GM12878 (cell line): ENCODE measurements around the gene GH2. TPM values are rescaled to one million over a fixed set of nuclear protein-coding genes. Genes with fewer than 3 reads are reported as not detected.

ENCODE experiments used
- ATF2 ChIP-seq: IDR thresholded peaks from 2 replicates; pipeline ENCODE4 v1.6.1; 2012; ENCODE audit warnings: low read length, inconsistent platforms
- BCLAF1 ChIP-seq: fragments of 450-650 bp; IDR thresholded peaks from 2 replicates; pipeline ENCODE4 v1.6.1; 2017; ENCODE audit warnings: antibody characterized with exemption, mild to moderate bottlenecking, moderate library complexity
- CBFB ChIP-seq: IDR thresholded peaks from 2 replicates; pipeline ENCODE4 v1.6.1; 2016; ENCODE audit warnings: antibody characterized with exemption, low read depth
- CEBPB ChIP-seq, 2 experiments: fragments of 150-350 bp in 1 of 2; IDR thresholded peaks; 2 replicates each; pipeline ENCODE4 v1.6.1; 2012 to 2014; ENCODE audit warnings: low read depth in 2 of 2, low read length in 2 of 2, borderline replicate concordance in 1 of 2, inconsistent platforms in 1 of 2
- EP300 ChIP-seq, 2 experiments: fragments of 150-350 bp in 1 of 2; IDR thresholded peaks; 2 replicates each; pipeline ENCODE4 v1.6.1; 2011 to 2012; ENCODE audit warnings: low read depth in 2 of 2, low read length in 2 of 2, borderline replicate concordance in 1 of 2, improper control_type of control experiment in 1 of 2, inconsistent platforms in 1 of 2; ENCODE audit not compliant: control insufficient read depth in 1 of 2
- ESRRA ChIP-seq: IDR thresholded peaks from 2 replicates; pipeline ENCODE4 v1.6.1; 2012; ENCODE audit warnings: mild to moderate bottlenecking, low read length, improper control_type of control experiment
- IKZF1 ChIP-seq: fragments of 450-650 bp; conservative IDR thresholded peaks from 2 replicates; pipeline ENCODE4 v1.6.1; 2017; ENCODE audit warnings: antibody characterized with exemption, mild to moderate bottlenecking
- KDM1A ChIP-seq: fragments of 200-600 bp; sonication (generic); IDR thresholded peaks from 2 replicates; pipeline ENCODE4 v1.6.1; 2016; ENCODE audit warnings: borderline replicate concordance
- MTA2 ChIP-seq: fragments of 450-650 bp; IDR thresholded peaks from 2 replicates; pipeline ENCODE4 v1.6.1; 2016; ENCODE audit warnings: low read depth, mild to moderate bottlenecking, moderate library complexity
- MYB ChIP-seq: fragments of 150-350 bp; IDR thresholded peaks from 2 replicates; pipeline ENCODE4 v1.6.1; 2014; ENCODE audit warnings: mild to moderate bottlenecking, low read depth, low read length, borderline replicate concordance
- NR2F1 ChIP-seq: fragments of 450-650 bp; conservative IDR thresholded peaks from 2 replicates; pipeline ENCODE4 v1.6.1; 2017; ENCODE audit warnings: mild to moderate bottlenecking
- PAX5 ChIP-seq: IDR thresholded peaks from 2 replicates; pipeline ENCODE4 v1.6.1; 2011; ENCODE audit warnings: low read depth, low read length, borderline replicate concordance
- PML ChIP-seq: IDR thresholded peaks from 2 replicates; pipeline ENCODE4 v1.6.1; 2012; ENCODE audit warnings: low read length, inconsistent platforms
- SIN3A ChIP-seq: IDR thresholded peaks from 2 replicates; pipeline ENCODE4 v1.6.1; 2012; ENCODE audit warnings: low read depth, low read length, improper control_type of control experiment
- SMAD1 ChIP-seq: fragments of 450-650 bp; IDR thresholded peaks from 2 replicates; pipeline ENCODE4 v1.6.1; 2018; ENCODE audit warnings: mild to moderate bottlenecking, low read depth; ENCODE audit not compliant: partially characterized antibody
- SPI1 ChIP-seq: IDR thresholded peaks from 2 replicates; pipeline ENCODE4 v1.6.1; 2011; ENCODE audit warnings: low read depth, mild to moderate bottlenecking, low read length, moderate library complexity, borderline replicate concordance; ENCODE audit not compliant: insufficient read depth
- SUPT20H ChIP-seq: IDR thresholded peaks from 2 replicates; pipeline ENCODE4 v1.6.1; 2011; ENCODE audit warnings: low read depth, mild to moderate bottlenecking, low read length, moderate library complexity, borderline replicate concordance; ENCODE audit not compliant: control insufficient read depth
- YY1 ChIP-seq: IDR thresholded peaks from 2 replicates; pipeline ENCODE4 v1.6.1; 2011; ENCODE audit warnings: low read depth, mild to moderate bottlenecking, low read length
- ZNF217 ChIP-seq: fragments of 450-650 bp; IDR thresholded peaks from 2 replicates; pipeline ENCODE4 v1.6.1; 2017; ENCODE audit warnings: antibody characterized with exemption, mild to moderate bottlenecking
- ZNF622 ChIP-seq: fragments of 450-650 bp; IDR thresholded peaks from 2 replicates; pipeline ENCODE4 v1.6.1; 2017; ENCODE audit warnings: mild to moderate bottlenecking, inconsistent platforms
- polyA plus RNA-seq, 11 experiments: library from polyadenylated mRNA; depleted of rRNA in 4 of 11; unstranded in 6 of 11; stranded (reverse) in 5 of 11; fragments of >200 nt; fragmentation: Nextera tagmentation in 4 of 11; fragmentation: Illumina TruSeq in 1 of 11; extraction: Ambion mirVana in 4 of 11; extraction: Trizol in 1 of 11; gene quantifications; 1 replicate in 1 of 11; 2 replicates in 10 of 11; pipeline versions ENCODE4 v1.2.1 to v1.2.3, GENCODE V29; 2011 to 2016; ENCODE audit warnings: inconsistent platforms in 2 of 11, missing spikeins in 2 of 11, low read depth in 1 of 11
- total RNA-seq, 4 experiments: library from RNA; depleted of rRNA in 3 of 4; stranded (reverse); fragments of >200 nt in 3 of 4; fragmentation: Illumina TruSeq in 1 of 4; extraction: Trizol in 1 of 4; gene quantifications; 2 replicates each; pipeline versions ENCODE4 v1.2.1 to v1.2.3, GENCODE V29; 2013 to 2021
- TF ChIP-seq, protein P1 (sequence below): IDR thresholded peaks from 2 replicates; pipeline ENCODE4 v1.6.1; 2011; ENCODE audit warnings: low read depth, mild to moderate bottlenecking, low read length, moderate library complexity, borderline replicate concordance; ENCODE audit errors: extremely low read depth
- TF ChIP-seq, protein P2 (sequence below), 3 experiments: IDR thresholded peaks in 2 of 3; conservative IDR thresholded peaks in 1 of 3; 2 replicates each; pipeline ENCODE4 v1.5.1; 2011; ENCODE audit warnings: low read depth in 3 of 3, low read length in 3 of 3, mild to moderate bottlenecking in 3 of 3, control low read depth in 2 of 3, moderate library complexity in 2 of 3, inconsistent platforms in 1 of 3, mixed read lengths in 1 of 3; ENCODE audit not compliant: control insufficient read depth in 2 of 3, insufficient read depth in 1 of 3; ENCODE audit errors: extremely low read depth in 1 of 3

GH2 gene
- total and polyA plus RNA-seq, 10 of the 15 experiments (the other 5 are each of a cell fraction or from before 2014, with no cell fraction given) = not detected

DNA sequence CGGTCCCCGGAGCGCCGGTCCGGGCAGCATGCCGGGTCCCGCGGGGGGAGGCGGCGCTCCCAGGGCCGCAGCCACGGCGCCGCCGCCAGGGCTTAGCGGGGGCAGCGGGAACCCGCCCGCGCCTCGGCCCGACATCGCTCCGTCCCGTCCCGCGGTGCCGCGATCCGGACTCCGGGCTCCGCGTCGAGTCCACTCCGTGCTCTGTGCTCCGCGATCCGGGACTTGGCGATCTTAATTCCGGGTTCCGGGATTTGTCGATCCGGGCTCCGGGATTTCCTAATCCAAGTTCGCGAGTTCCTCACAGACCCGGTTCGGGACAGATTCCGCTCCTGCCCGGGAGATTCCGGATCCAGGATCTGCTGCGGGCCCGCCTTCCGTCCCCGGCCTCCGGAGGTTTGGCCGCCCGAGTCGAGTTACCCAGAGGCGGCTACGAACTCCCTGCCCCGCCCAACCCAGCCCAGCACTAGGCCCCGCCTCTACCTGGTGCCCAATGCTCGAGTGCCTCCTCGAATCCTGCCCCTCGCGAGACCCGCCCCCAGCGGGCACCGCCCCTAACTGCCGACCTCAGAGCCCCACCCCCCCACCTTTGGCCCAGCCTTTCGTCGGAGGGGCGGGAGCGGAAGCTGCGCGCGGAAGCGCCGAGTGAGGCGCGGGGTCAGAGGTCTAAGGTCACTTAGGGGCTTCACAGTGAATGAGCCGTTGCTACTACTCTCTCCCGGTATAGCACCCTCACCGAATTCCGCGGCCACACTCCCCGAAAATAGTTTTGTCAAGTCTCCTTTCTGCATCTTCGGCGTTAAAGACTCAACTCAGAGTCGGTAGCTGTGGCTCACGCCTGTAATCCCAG is 39.0 kb downstream of the GH2 start, which contains the start of gene SMARCD2 (continued):
- peak; percentile 74; the same call in 1 of the 2 replicates for TF ChIP-seq BCLAF1
- peak; percentile 96 for TF ChIP-seq IKZF1
- TF ChIP-seq CEBPB (IDR thresholded peaks at IDR 0.05; ENCODE audit: borderline replicate concordance in 1 of 2, low read depth in 2 of 2, low read length in 2 of 2) = no peak
- TF ChIP-seq ATF2 = no peak; the same call in none of the 2 replicates
- TF ChIP-seq ZNF217 = peak; percentile 87
- peak; percentile 68; the same call in 1 of the 2 replicates for TF ChIP-seq CBFB
- TF ChIP-seq, protein P1, sequence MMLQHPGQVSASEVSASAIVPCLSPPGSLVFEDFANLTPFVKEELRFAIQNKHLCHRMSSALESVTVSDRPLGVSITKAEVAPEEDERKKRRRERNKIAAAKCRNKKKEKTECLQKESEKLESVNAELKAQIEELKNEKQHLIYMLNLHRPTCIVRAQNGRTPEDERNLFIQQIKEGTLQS = no peak
- TF ChIP-seq MTA2 = peak; percentile 98
- TF ChIP-seq ZNF622 = no peak
- peak; percentile 56 for TF ChIP-seq PML
- TF ChIP-seq KDM1A = no peak
- TF ChIP-seq ESRRA = peak; percentile 84; the same call in 1 of the 2 replicates
- TF ChIP-seq NR2F1 = peak; percentile 100
- TF ChIP-seq YY1 = peak; percentile 93
- TF ChIP-seq EP300 (IDR thresholded peaks at IDR 0.05; ENCODE audit: borderline replicate concordance in 1 of 2, control insufficient read depth in 1 of 2, low read depth in 2 of 2, low read length in 2 of 2) = peak; percentile 16 to 58; a peak in 2 of 4 replicates
- TF ChIP-seq PAX5 = peak; percentile 57
- TF ChIP-seq, protein P2, sequence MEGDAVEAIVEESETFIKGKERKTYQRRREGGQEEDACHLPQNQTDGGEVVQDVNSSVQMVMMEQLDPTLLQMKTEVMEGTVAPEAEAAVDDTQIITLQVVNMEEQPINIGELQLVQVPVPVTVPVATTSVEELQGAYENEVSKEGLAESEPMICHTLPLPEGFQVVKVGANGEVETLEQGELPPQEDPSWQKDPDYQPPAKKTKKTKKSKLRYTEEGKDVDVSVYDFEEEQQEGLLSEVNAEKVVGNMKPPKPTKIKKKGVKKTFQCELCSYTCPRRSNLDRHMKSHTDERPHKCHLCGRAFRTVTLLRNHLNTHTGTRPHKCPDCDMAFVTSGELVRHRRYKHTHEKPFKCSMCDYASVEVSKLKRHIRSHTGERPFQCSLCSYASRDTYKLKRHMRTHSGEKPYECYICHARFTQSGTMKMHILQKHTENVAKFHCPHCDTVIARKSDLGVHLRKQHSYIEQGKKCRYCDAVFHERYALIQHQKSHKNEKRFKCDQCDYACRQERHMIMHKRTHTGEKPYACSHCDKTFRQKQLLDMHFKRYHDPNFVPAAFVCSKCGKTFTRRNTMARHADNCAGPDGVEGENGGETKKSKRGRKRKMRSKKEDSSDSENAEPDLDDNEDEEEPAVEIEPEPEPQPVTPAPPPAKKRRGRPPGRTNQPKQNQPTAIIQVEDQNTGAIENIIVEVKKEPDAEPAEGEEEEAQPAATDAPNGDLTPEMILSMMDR (IDR thresholded peaks at IDR 0.05 in 2 of 3, conservative IDR thresholded peaks at IDR 0.05 in 1 of 3; ENCODE audit: control insufficient read depth in 2 of 3, extremely low read depth in 1 of 3, insufficient read depth in 1 of 3, low read depth in 3 of 3, low read length in 3 of 3) = no peak
- 0 out of 2 replicates have a peak, but pooled peaks have one; percentile 13 for TF ChIP-seq MYB
- TF ChIP-seq SUPT20H = no peak
- TF ChIP-seq SIN3A = peak; percentile 83
- TF ChIP-seq SMAD1 = no peak
- no peak; the same call in 1 of the 2 replicates for TF ChIP-seq SPI1
